GM08714 (cell line): ENCODE data around the gene EFCAB14.
"Not testable (repeated sequence)": the region's sequence is repeated elsewhere in the genome, so short reads cannot be mapped to it uniquely, and the experiment has no call there.

Source experiments
- H3K4me3 ChIP-seq: fragments of 200-500 bp; sonication (Bioruptor generic); 2 replicates; pipeline ENCODE4 v1.5.1; 2014; ENCODE audit warnings: mild to moderate bottlenecking, low read length, inconsistent platforms
- ZNF274 ChIP-seq: IDR thresholded peaks from 2 replicates; pipeline ENCODE4 v1.6.1; 2012; ENCODE audit warnings: mild to moderate bottlenecking, low read depth, low read length

EFCAB14 gene

DNA sequence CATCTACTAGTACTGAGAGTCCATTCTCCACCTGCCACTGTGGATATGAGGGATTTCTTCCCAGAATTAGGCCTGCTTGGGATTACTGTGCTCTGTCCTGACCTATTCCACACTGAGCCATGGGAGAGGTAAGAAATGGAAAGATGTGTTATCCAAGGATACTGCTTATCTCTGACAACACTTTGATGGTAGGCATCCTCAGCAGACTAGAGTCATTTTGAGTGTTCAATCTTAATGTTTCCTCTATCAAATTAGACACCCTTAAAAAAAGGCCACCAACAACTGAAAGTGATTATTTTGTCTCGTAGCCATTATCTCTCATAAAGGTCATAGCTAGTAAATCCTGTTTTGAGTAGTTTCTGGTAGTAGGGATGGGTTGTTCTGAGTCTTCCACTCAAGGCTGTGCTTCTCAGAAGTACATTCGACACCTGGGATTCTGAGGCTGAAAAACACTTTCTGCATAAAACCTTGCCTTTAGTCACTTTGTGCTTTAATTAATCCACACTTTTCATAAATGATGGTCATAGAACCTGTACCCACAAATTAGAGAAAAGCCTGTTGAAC, 59.5 kb downstream of the EFCAB14 start:
- no peak for TF ChIP-seq ZNF274

DNA sequence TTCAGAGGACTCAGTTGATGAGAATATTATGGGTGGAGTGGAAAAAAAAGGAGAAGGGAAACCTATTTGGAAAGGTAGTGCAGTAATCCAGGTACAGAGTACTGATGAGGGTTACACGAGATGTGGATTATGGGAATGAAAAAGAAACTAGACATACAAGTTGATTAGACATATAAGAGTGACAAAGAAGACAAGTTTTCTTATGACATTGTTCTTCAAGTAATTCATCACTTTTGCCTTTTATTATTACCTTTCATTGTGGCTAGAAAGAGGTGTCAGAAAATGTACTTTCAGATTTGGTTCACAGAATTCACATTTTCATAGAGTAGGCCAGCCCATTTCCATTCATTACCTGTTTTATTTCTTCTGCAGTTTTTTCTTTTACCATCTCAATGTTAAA, 61.1 kb downstream of the EFCAB14 start:
- TF ChIP-seq ZNF274, result no peak
- H3K4me3 ChIP-seq, result no peak overlapping the region

More for the DNA sequence above, 59.5 kb downstream of the EFCAB14 start:
- H3K4me3 ChIP-seq, result no peak overlapping the region

DNA sequence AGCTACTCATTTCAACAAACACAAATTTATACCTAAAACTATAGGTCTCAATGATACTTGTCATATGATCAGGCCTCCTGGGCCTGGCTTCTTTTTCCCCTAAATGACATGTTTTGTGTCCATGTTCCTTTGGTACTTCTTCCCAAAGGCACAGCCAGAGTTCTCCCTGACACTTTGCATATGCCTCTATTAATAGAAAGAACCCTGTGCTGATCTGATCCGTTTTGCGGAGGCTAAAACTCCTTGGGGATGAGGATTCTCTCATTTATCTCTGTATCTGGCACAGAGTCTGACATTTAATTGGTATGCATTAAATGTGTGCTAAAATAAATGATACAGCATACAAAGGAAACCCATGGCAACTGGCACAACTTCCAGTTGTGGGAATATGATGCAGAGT, 62.3 kb downstream of the EFCAB14 start:
- H3K4me3 ChIP-seq, result no peak overlapping the region

DNA sequence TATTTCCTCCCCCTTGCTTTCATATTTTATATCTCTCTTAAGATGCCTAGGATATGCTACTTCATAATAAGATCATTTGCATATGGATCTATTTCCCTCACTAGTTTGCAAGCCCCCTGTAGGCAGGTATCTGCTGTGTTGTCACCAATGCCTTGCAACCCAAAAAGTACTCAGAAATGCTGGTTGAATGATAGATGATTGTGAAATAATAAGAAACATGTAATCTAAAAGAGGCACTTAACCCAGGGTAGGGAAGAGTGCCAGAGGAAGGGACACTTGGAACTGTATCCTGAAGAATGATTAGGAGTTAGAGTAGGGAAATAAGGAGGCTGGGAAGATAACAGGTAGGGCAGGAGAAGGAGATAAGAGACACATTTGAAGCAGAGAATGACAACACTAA, 63.1 kb downstream of the EFCAB14 start:
- H3K4me3 ChIP-seq, result no peak overlapping the region
- TF ChIP-seq ZNF274, result no peak

More for the DNA sequence above, 62.3 kb downstream of the EFCAB14 start:
- TF ChIP-seq ZNF274, result no peak

DNA sequence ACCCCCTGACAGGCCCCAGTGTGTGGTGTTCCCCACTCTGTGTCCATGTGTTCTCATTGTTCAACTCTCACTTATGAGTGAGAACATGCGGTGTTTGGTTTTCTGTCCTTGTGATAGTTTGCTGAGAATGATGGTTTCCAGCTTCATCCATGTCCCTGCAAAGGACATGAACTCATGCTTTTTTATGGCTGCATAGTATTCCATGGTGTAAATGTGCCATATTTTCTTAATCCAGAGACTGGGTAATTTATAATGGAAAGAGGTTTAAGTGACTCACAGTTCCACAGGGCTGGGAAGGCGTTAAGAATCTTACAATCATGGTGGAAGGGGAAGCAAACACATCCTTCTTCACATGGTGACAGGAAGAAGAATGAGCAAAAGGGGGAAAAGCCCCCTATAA, 64.2 kb downstream of the EFCAB14 start:
- H3K4me3 ChIP-seq, result not testable (repeated sequence)

DNA sequence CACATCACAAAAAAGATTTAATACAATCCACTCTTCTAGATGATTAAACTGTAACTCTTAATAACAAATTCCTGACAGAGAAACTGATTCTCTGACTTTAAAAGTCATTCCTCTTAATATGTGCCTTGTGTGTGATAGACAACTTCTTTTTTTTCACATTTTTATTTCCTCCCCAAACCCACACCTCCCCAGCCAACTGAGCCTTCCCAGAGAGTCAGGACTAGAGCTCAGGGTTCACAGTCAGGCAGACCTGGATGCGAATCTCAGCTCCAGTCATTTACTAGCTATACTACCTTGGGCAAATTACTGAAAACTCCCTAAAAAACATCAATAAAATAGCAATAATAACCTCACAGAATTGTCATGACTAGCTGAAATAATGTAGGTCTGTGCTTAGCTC, 64.9 kb downstream of the EFCAB14 start:
- no peak for TF ChIP-seq ZNF274

DNA sequence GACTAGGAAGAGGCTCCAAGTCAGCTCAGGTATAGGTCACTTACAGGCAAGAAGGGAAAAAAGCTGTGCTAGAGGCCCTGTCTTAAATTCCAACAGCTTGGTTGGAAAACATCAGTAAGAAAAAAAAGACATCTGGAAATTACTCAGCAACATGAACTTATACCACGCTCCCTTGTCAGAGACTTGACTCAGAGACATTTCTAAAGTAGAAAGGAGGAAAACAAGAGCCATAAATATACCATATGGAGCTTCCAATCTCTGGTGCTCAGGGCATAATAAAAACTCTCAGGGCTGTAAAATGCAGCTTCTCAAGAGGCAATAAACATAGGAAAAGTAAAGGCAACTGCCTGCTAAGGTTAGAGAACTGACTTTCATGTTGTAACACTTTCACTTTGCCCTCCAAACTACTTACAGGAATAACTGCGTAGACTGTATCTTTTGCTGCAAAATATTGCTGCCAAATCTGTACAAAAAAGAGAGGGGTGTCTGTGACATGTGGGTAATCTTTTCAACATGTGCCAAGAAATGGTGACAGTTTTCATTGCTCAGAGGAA, 65.4 kb downstream of the EFCAB14 start:
- TF ChIP-seq ZNF274, result no peak

More for the DNA sequence above, 64.9 kb downstream of the EFCAB14 start:
- no peak overlapping the region for H3K4me3 ChIP-seq

DNA sequence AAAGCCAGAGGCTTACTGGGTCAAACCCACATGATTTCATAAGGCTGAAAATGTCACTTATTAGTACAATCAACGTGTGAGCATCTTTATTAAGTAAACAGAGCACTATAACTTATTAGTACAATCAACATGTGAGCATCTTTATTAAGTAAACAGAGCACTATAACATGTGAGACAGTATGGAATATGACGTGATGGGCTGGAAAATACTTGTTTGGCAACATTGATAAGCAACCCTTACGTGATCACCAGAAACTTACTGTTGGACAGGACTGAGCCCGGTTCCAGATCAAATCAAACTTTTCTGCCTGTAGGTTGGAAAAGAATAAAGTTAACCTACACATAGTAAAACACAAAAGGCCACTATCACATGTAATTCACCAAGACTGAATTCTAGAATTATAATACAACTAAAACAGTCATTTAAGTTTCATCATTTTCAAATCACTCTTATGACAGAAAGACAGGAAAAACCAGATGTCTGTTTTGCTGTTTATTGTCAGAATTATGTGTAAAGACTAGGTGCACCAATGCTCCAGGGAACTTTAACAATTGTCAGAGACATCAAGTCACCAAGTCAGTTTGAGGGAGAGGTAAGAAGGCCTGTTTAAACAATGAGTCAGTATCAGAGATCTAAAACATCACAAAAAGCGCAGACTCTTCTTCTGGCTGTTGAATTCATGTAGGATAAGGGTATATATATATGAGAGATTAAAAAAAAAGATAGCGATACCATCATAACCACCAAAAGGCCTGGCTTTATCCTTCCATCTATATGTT, 66.4 kb downstream of the EFCAB14 start:
- TF ChIP-seq ZNF274, result no peak
- no peak overlapping the region for H3K4me3 ChIP-seq

More for the DNA sequence above, 65.4 kb downstream of the EFCAB14 start:
- H3K4me3 ChIP-seq, result no peak overlapping the region

DNA sequence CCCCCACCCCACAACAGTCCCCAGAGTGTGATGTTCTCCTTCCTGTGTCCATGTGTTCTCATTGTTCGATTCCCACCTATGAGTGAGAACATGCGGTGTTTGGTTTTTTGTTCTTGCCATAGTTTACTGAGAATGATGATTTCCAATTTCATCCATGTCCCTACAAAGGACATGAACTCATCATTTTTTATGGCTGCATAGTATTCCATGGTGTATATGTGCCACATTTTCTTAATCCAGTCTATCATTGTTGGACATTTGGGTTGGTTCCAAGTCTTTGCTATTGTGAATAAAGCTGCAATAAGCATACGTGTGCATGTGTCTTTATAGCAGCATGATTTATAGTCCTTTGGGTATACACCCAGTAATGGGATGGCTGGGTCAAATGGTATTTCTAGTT, 67.8 kb downstream of the EFCAB14 start:
- H3K4me3 ChIP-seq, result not testable (repeated sequence)

DNA sequence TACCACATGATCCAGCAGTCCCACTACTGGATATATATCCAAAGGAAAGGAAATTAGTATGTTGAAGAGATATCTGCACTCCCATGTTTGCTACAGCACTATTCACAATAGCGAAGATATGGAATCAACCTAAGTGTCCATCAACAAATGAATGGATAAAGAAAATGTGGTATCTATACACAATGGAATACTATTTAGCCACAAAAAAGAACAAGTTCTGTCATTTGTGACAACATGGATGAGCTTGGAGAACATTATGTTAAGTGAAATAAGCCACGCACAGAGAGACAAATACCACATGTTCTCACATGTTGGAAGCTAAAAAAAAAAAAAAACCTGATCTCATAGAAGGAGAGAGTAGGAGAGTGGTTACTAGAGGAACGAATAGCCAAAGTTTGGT, 68.4 kb downstream of the EFCAB14 start:
- no peak overlapping the region for H3K4me3 ChIP-seq
- no peak for TF ChIP-seq ZNF274

DNA sequence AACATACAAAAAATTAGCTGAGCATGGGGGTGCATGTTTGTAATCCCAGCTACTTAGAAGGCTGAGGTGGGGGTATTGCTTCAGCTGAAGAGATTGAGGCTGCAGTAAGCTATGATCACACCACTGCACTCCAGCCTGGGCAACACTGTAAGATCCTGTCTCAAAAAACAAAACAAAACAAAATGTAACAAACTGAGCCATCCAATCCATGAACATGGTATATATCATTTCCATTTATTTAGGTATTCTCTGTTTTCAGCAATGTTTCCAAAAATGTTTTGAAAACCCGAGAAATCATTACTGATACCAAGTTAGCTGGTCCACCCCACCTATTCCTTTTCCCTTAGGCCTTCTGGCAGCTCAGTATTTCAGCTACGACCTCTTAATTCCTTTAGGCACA, 69.2 kb downstream of the EFCAB14 start:
- TF ChIP-seq ZNF274, result no peak
- H3K4me3 ChIP-seq, result no peak overlapping the region

DNA sequence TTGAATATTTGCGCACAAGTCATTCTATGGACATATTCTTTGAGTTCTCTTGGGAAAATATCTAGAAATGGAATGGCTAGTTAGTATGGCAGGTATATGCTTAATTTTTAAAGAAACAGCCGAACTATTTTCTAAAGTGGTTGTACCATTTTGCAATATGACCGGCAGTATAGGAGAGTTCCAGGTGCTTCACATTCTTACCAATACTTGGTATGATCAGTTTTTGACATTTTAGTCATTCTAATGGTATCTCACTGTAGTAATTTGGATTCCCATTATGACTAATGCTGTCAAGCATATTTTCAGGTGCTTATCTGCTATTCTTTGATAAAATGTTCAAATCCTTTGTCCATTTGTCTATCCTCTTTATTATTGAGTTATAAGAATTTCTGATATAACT, 71.3 kb downstream of the EFCAB14 start:
- H3K4me3 ChIP-seq, result no peak overlapping the region
- no peak for TF ChIP-seq ZNF274

DNA sequence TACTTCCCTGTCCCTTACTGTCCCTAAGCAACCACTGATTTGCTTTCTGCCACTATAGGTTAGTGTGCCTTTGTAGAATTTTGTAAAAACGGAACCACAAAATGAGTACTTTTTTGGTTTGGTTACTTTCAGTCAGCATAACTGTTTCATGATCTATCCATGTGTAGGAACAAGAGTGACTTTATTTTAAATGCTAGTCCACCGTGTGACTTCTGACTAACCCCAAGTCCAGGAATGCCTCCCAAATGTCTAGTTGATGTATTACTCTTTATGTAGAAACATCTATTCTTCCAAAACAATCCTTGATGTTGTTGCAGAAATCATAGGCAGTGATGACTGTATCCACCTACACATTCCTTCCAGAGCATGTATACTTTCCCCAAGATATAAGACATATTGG, 72.1 kb downstream of the EFCAB14 start:
- TF ChIP-seq ZNF274, result no peak

DNA sequence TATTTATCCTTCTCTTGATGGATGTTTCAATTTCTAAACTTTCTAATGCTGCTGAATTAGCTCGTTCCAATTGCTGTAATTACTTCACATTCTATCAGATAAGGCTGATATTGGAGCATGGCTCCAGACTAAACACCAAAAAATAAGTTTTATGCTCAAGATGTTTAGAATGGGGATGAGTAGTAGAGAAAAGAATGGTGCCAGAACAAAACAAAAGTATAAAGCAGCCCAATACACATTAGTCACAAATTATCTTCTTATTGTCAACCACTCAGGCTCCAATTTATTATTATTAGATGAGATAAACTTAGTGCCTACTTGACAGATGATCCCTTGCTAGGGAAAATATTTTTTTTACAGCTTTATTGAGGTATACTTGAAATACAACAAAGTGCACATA, 72.6 kb downstream of the EFCAB14 start:
- H3K4me3 ChIP-seq, result no peak overlapping the region
- TF ChIP-seq ZNF274, result no peak

More for the DNA sequence above, 72.1 kb downstream of the EFCAB14 start:
- no peak overlapping the region for H3K4me3 ChIP-seq

DNA sequence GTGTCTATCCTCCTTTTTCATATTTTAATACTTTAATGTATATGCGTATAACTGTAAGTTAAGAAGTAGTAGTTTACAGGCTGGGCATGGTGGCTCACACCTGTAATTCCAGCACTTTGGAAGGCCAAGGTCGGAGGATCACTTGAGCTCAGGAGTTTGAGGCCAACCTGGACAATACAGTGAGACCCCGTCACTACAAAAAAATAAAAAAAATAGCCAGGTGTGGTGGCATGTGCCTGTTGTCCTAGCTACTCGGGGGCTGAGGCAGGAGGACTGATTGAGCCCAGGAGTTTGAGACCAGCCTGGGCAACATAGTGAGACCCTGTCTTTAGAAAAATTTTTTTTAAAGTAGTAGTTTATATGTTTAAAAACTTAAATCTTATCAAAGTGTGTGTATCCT, 73.1 kb downstream of the EFCAB14 start:
- no peak overlapping the region for H3K4me3 ChIP-seq
- TF ChIP-seq ZNF274, result no peak
